Astrocyte of the cerebellum (primary cell): Measurements from ENCODE around the gene ZNF287.

Source experiments
- DNase-seq: peaks from one replicate; pipeline ENCODE4 v3.0.0-alpha.2; 2011; ENCODE audit warnings: low read depth
- H3K4me3 ChIP-seq: 2 replicates; pipeline ENCODE4 v1.5.1; 2011; ENCODE audit warnings: mild to moderate bottlenecking, low read depth, low read length, moderate library complexity
- in situ Hi-C: cut with HindIII; loops from 2 replicates; pipeline ENCODE4 v1.10.0; 2017; ENCODE audit warnings: low sequenced_read_pairs
- TF ChIP-seq, protein P1 (sequence below): IDR thresholded peaks from 2 replicates; pipeline ENCODE4 v1.5.1; 2012; ENCODE audit warnings: low read length, low read depth, moderate library complexity, mild to moderate bottlenecking; ENCODE audit errors: missing control alignments

The ZNF287 gene

DNA sequence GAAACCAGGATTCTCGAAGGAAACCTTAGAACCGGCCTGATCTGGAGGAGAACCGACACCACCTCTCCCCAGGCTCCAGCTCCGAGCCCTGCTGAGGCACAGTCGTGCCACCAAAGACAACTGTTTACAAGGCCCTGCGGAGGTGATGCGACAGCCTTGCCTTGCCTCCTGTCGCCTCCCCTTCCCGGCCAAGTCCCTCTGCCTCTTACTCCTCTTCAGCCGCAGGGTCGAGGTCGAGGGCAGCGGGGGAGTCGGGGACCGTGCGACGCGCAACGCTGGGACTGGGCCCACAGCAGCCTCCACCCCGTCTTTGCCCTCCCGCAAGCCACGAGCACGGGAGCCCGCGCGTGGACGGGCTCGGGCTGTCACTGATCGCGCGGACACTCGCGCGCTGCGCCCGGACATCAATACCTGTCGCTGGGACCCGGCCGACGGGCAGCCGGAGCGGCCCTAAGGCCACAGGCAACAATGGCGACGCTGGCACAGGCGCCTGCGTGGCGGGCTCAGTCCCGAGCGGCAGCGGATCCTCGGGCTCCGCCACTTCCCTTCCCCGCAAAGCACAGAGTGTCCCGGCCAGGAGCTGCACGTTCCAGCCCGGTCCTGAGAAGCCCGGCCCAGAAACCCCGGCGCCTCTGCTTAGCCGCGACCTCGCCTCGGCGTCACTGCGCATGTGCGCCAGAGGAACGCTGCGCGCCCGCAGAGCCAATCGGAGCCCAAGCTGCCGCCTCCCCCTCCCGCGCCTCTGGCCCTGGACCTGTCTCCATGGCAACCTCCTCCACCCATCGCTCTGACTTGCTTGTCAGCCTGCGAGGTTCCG is at the start of gene ZNF287:
Gene ZNF287, minus strand, starts transcription at position 664 of the 817 bp plus-strand sequence. CDS start 1,473 bp downstream, outside the sequence.
- in situ Hi-C loops, result no loop called here
- TF ChIP-seq, protein P1, sequence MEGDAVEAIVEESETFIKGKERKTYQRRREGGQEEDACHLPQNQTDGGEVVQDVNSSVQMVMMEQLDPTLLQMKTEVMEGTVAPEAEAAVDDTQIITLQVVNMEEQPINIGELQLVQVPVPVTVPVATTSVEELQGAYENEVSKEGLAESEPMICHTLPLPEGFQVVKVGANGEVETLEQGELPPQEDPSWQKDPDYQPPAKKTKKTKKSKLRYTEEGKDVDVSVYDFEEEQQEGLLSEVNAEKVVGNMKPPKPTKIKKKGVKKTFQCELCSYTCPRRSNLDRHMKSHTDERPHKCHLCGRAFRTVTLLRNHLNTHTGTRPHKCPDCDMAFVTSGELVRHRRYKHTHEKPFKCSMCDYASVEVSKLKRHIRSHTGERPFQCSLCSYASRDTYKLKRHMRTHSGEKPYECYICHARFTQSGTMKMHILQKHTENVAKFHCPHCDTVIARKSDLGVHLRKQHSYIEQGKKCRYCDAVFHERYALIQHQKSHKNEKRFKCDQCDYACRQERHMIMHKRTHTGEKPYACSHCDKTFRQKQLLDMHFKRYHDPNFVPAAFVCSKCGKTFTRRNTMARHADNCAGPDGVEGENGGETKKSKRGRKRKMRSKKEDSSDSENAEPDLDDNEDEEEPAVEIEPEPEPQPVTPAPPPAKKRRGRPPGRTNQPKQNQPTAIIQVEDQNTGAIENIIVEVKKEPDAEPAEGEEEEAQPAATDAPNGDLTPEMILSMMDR, result no peak
- peak; percentile 68 for DNase-seq
- H3K4me3 ChIP-seq, result peak within 1 kb of the TSS; percentile 86

GRCh38 chr17:16617481-16618060 is 48.6 kb upstream of the ZNF287 start:
- in situ Hi-C loops, result no loop called here
- no peak for DNase-seq
- H3K4me3 ChIP-seq, result no peak overlapping the region
- TF ChIP-seq, protein P1, result no peak

DNA sequence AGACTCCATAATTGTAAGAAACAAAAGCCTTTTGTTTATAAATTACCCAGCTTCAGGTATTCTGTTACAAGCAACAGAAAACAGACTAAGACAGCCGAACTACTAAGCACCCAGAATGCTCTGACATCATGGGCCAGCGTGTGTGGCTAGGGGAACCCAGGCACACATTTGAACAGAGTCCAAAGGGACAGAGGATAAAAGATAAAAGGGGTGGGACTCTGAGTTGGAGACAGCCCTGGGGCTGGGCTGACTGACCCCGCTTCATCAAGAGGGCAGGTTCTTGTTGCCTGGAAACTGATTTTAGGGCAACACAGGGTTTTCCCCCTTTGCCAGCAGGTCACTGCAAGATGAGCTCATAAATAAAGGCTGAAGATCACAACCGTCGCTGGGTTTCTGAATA is 30.5 kb upstream of the ZNF287 start:
- TF ChIP-seq, protein P1, result no peak
- no peak overlapping the region for H3K4me3 ChIP-seq
- in situ Hi-C loops, result no loop called here
- DNase-seq, result no peak

DNA sequence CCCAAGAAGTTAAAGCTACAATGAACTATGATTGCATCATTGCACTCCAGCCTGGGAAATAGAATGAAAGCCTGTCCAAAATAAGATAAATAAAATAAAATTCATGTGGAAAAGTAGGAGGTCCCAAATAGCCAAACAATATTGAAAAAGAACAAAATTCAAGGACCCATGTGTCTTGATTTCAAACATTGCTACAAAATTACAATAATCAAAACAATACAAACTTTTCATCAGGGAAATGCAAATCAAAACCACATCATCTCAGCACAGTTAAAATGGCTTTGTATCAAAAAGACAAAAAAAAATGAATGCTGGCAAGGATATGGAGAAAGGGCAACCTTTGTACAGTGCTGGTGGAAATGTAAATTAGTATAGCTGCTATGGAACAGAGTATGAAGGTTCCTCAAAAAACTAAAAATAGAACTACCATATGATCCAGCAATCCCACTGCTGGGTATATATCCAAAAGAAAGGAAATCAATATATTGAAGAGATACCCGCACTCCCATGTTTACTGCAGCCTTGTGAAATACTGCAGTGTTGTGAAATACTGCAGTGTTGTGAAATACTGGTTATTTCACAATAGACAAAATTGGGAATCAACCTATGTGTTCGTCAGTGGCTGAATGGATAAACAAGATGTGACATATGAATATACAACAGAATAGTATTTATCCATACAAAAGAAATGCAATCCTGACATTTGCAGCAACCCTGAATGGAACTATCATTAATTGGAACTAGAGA is 24.5 kb upstream of the ZNF287 start:
- H3K4me3 ChIP-seq, result no peak overlapping the region
- in situ Hi-C loops, result no loop called here
- DNase-seq, result no peak
- TF ChIP-seq, protein P1, result no peak

GRCh38 chr17:16589097-16589969 is 20.3 kb upstream of the ZNF287 start:
- DNase-seq, result peak; percentile 60
- TF ChIP-seq, protein P1, result peak; percentile 99
- in situ Hi-C loops, result no loop called here
- H3K4me3 ChIP-seq, result peak overlapping the region; percentile 44

GRCh38 chr17:16585796-16586195 is 16.8 kb upstream of the ZNF287 start:
- TF ChIP-seq, protein P1, result no peak
- no peak for DNase-seq
- in situ Hi-C loops, result no loop called here
- no peak overlapping the region for H3K4me3 ChIP-seq
